ENCODE data around the gene FAM151B. TPM values are rescaled to one million over a fixed set of nuclear protein-coding genes. Genes with fewer than 3 reads are reported as not detected.

The FAM151B gene
- total RNA-seq, 2 experiments from 2014 or later, result not detected

DNA sequence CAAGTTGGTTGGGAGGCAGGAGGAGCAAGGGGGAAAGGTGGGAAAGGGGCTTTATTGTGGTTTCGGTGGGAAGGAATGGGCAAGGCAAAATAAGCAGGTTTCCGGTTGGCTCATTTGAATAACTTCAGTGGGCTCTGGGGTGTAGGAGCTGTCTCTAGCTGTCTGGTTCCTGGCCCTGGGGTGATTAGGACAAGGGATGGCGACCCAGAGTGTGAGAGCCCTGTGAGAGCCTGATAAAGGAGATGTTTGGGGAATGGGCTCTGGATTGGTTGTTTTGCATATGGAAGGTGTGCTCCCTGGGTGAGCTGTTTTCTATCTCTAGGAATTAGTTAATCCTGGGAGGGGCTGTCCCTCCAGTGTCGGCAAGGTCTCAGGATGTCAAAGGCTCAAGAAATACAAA lies 66.7 kb downstream of the FAM151B start:
- ChIA-PET POLR2A (no interaction called here), CTCF (ENCODE audit: unreplicated experiment) (no interaction called here)
- H3K4me3 ChIP-seq (ENCODE audit: low read depth, low read length, poor library complexity, severe bottlenecking), result no peak overlapping the region
- H3K9me2 ChIP-seq (ENCODE audit: insufficient read depth, low read length), result no peaks in the 10 kb centered on the region
- no peaks in the 10 kb centered on the region for H3K79me2 ChIP-seq (ENCODE audit: insufficient read depth, low read depth, low read length)
- TF ChIP-seq EZH2phosphoT487 (IDR thresholded peaks at IDR 0.05; ENCODE audit: borderline replicate concordance, low read depth, low read length), result no peak
- TF ChIP-seq CTCF (conservative IDR thresholded peaks at IDR 0.05; ENCODE audit: low read length), result no peak
- no peaks in the 10 kb centered on the region for H3K4me1 ChIP-seq (ENCODE audit: insufficient read depth, low read length, poor library complexity, severe bottlenecking)
- no peak for DNase-seq (ENCODE audit: low spot score)
- no peaks in the 10 kb centered on the region for H4K20me1 ChIP-seq (ENCODE audit: insufficient read depth, low read length)
- H2AFZ ChIP-seq (ENCODE audit: low read length), result no peak overlapping the region
- no peaks in the 10 kb centered on the region for H3K36me3 ChIP-seq (ENCODE audit: insufficient read depth, low read length)
- intact Hi-C loops (cut with micrococcal nuclease; ENCODE audit: unreplicated experiment), result no loop called here
- H3K9me3 ChIP-seq (ENCODE audit: low read length), result no peaks in the 10 kb centered on the region
- no peak overlapping the region for H3K27ac ChIP-seq (ENCODE audit: low read depth, low read length, poor library complexity, severe bottlenecking)
- BruUV-seq (replicated peaks), result no TSS peak
- H3K4me2 ChIP-seq (ENCODE audit: low read length), result no peak overlapping the region

DNA sequence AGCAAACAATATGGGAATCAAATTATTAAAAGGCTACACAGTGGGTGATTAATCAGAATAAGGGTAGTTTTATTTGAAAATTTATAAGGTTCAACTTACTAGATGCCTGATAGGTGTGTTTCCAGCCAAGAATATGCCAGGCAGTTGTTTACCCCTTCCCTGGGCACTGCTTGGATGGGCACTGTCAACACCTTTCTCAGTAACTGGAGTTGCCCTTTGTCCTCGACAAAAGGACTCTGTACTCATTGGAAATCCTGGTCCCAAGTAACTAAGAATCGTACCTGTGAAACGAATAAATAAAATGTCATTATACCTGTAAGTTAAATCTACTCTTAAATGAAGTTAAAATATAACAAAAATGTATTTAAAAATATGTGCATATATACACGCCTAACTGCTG lies 67.2 kb downstream of the FAM151B start:
- no peaks in the 10 kb centered on the region for H3K9me3 ChIP-seq (ENCODE audit: low read length)
- H3K79me2 ChIP-seq (ENCODE audit: insufficient read depth, low read depth, low read length), result no peaks in the 10 kb centered on the region
- H3K4me1 ChIP-seq (ENCODE audit: insufficient read depth, low read length, poor library complexity, severe bottlenecking), result no peaks in the 10 kb centered on the region
- no peaks in the 10 kb centered on the region for H3K9me2 ChIP-seq (ENCODE audit: insufficient read depth, low read length)
- intact Hi-C loops (cut with micrococcal nuclease; ENCODE audit: unreplicated experiment), result no loop called here
- POLR2A ChIA-PET, result no interaction called here
- no peak overlapping the region for H3K4me3 ChIP-seq (ENCODE audit: low read depth, low read length, poor library complexity, severe bottlenecking)
- no peak overlapping the region for H2AFZ ChIP-seq (ENCODE audit: low read length)
- H3K4me2 ChIP-seq (ENCODE audit: low read length), result no peak overlapping the region
- CTCF ChIA-PET (ENCODE audit: unreplicated experiment), result no interaction called here
- no peak overlapping the region for H3K27ac ChIP-seq (ENCODE audit: low read depth, low read length, poor library complexity, severe bottlenecking)
- DNase-seq (ENCODE audit: low spot score), result no peak
- TF ChIP-seq EZH2phosphoT487 (IDR thresholded peaks at IDR 0.05; ENCODE audit: borderline replicate concordance, low read depth, low read length) (no peak), CTCF (conservative IDR thresholded peaks at IDR 0.05; ENCODE audit: low read length) (no peak)
- no TSS peak for BruUV-seq (replicated peaks)
- H3K36me3 ChIP-seq (ENCODE audit: insufficient read depth, low read length), result no peaks in the 10 kb centered on the region
- H4K20me1 ChIP-seq (ENCODE audit: insufficient read depth, low read length), result no peaks in the 10 kb centered on the region

DNA sequence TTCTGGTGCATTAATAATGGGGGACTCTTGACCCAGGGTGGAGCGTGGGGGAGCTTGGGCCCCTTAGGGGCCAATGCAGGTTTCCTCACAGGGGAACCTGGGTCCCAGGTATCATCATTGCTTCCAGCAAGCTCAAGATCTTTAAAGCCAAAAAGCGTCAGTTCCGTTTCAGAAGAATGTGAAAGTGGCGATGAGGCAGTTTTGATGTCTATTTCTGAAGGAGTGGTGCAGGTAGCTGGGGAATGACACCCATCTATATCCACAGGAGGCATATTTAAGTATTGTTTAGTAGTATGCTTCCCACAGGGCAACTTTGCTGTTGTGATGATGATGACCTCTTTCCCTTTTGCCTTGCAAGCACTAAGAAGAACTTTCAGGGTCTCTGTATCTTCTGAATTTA lies 71.3 kb downstream of the FAM151B start:
- TF ChIP-seq EZH2phosphoT487 (IDR thresholded peaks at IDR 0.05; ENCODE audit: borderline replicate concordance, low read depth, low read length) (no peak), CTCF (conservative IDR thresholded peaks at IDR 0.05; ENCODE audit: low read length) (no peak)
- Histone ChIP-seq H3K36me3 (ENCODE audit: insufficient read depth, low read length) (no peaks in the 10 kb centered on the region), H3K27ac (ENCODE audit: low read depth, low read length, poor library complexity, severe bottlenecking) (no peak overlapping the region), H3K4me1 (ENCODE audit: insufficient read depth, low read length, poor library complexity, severe bottlenecking) (no peaks in the 10 kb centered on the region), H3K4me3 (ENCODE audit: low read depth, low read length, poor library complexity, severe bottlenecking) (no peak overlapping the region), H3K4me2 (ENCODE audit: low read length) (no peak overlapping the region), H3K9me3 (ENCODE audit: low read length) (no peaks in the 10 kb centered on the region), H2AFZ (ENCODE audit: low read length) (no peak overlapping the region), H3K9me2 (ENCODE audit: insufficient read depth, low read length) (no peaks in the 10 kb centered on the region), H4K20me1 (ENCODE audit: insufficient read depth, low read length) (no peaks in the 10 kb centered on the region), H3K79me2 (ENCODE audit: insufficient read depth, low read depth, low read length) (no peaks in the 10 kb centered on the region)
- CTCF ChIA-PET (ENCODE audit: unreplicated experiment), result no interaction called here
- BruUV-seq (replicated peaks), result no TSS peak
- DNase-seq (ENCODE audit: low spot score), result no peak
- intact Hi-C loops (cut with micrococcal nuclease; ENCODE audit: unreplicated experiment), result no loop called here
- POLR2A ChIA-PET, result no interaction called here

Data from OCI-LY7 (cell line).